ENCODE data around the gene MUC5AC. TPM values are rescaled to one million over a fixed set of nuclear protein-coding genes. Genes with fewer than 3 reads are reported as not detected.
"Not testable (repeated sequence)": the region's sequence is repeated elsewhere in the genome, so short reads cannot be mapped to it uniquely, and the experiment has no call there.

Gene MUC5AC
- polyA plus RNA-seq, 1 donor, result 0.37 TPM

- H3K27me3 ChIP-seq (ENCODE audit: control insufficient read depth, insufficient read depth, low read length), result no peaks in the 10 kb centered on the region
- WGBS (ENCODE audit: insufficient coverage, low lambda C conversion rate), result no CpG with 5 or more reads among the region's 32 CpGs
- H3K36me3 ChIP-seq (ENCODE audit: control insufficient read depth, insufficient read depth, low read length), result no peaks in the 10 kb centered on the region
- H3K4me3 ChIP-seq (ENCODE audit: low read length), result no peak overlapping the region
- no peak for DNase-seq
- no peak overlapping the region for H3K27ac ChIP-seq (ENCODE audit: low read length)
- no peaks in the 10 kb centered on the region for H3K9me3 ChIP-seq (ENCODE audit: control insufficient read depth, low read depth, low read length)
- no peaks in the 10 kb centered on the region for H3K4me1 ChIP-seq (ENCODE audit: control insufficient read depth, insufficient read depth, low read length)
Measured at GRCh38 chr11:1158681-1159487, 1.1 kb downstream of the MUC5AC start.

DNA sequence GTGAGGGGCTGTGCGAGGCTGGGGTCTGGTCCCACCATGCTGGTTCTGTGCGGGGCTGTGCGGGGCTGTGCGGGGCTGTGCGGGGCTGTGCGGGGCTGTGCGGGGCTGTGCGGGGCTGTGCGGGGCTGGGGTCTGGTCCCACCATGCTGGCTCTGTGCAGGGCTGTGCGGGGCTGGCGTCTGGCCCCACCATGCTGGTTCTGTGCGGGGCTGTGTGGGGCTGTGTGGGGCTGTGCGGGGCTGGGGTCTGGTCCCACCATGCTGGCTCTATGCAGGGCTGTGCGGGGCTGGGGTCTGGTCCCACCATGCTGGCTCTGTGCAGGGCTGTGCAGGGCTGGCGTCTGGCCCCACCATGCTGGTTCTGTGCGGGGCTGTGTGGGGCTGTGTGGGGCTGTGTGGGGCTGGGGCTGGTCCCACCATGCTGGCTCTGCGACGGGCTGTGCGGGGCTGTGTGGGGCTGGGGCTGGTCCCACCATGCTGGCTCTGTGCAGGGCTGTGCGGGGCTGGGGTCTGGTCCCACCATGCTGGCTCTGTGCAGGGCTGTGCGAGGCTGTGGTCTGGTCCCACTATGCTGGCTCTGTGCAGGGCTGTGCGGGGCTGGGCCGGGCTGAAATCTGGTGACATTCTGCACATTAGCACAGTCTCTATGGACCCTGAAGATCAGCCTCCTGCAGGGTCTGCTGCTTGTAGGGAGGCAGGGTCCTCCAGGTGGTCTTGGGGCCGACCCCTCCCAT is 1.9 kb downstream of the MUC5AC start:
- not testable (repeated sequence) for H3K9me3 ChIP-seq (ENCODE audit: control insufficient read depth, low read depth, low read length); H3K4me3 ChIP-seq (ENCODE audit: low read length); H3K27ac ChIP-seq (ENCODE audit: low read length); H3K36me3 ChIP-seq (ENCODE audit: control insufficient read depth, insufficient read depth, low read length); H3K4me1 ChIP-seq (ENCODE audit: control insufficient read depth, insufficient read depth, low read length); H3K27me3 ChIP-seq (ENCODE audit: control insufficient read depth, insufficient read depth, low read length); DNase-seq
- no CpG with 5 or more reads among the region's 24 CpGs for WGBS (ENCODE audit: insufficient coverage, low lambda C conversion rate)

GRCh38 chr11:1160231-1161101 is 2.7 kb downstream of the MUC5AC start:
- no peak for DNase-seq
- WGBS (ENCODE audit: insufficient coverage, low lambda C conversion rate), result no CpG with 5 or more reads among the region's 32 CpGs

DNA sequence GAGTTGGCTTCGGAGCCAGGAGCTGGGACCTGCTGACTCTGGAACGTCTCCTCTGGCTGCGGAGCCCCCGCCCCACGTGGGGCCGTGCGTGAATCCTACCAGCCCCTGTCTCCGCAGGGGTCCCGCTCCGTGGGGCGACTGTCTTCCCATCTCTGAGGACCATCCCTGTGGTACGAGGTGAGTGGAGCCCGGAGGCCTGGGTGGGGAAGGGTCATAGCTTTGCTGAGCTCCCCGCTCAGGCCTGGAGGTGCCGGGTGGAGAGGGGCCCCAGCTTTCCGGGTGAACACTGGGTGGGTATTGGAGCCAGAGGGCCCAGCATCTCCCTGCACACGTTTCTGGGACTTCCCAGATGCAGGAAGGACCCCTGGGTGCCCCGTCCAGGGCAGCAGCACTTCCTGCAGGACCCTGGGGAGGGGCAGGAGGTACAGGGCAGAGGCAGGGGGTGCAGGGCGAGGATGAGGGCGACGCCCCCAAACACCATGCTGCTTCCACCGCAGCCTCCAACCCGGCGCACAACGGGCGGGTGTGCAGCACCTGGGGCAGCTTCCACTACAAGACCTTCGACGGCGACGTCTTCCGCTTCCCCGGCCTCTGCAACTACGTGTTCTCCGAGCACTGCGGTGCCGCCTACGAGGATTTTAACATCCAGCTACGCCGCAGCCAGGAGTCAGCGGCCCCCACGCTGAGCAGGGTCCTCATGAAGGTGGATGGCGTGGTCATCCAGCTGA is 3.8 kb downstream of the MUC5AC start:
- H3K4me3 ChIP-seq (ENCODE audit: low read length), result no peak overlapping the region
- no CpG with 5 or more reads among the region's 42 CpGs for WGBS (ENCODE audit: insufficient coverage, low lambda C conversion rate)
- H3K4me1 ChIP-seq (ENCODE audit: control insufficient read depth, insufficient read depth, low read length), result peaks cover 11% of the 10 kb centered on the region
- no peak overlapping the region for H3K27ac ChIP-seq (ENCODE audit: low read length)
- H3K36me3 ChIP-seq (ENCODE audit: control insufficient read depth, insufficient read depth, low read length), result no peaks in the 10 kb centered on the region
- H3K9me3 ChIP-seq (ENCODE audit: control insufficient read depth, low read depth, low read length), result peaks cover 15% of the 10 kb centered on the region
- no peaks in the 10 kb centered on the region for H3K27me3 ChIP-seq (ENCODE audit: control insufficient read depth, insufficient read depth, low read length)
- DNase-seq, result no peak

More at GRCh38 chr11:1160231-1161101, 2.7 kb downstream of the MUC5AC start:
- no peaks in the 10 kb centered on the region for H3K36me3 ChIP-seq (ENCODE audit: control insufficient read depth, insufficient read depth, low read length)
- H3K27ac ChIP-seq (ENCODE audit: low read length), result no peak overlapping the region
- peaks cover 11% of the 10 kb centered on the region for H3K4me1 ChIP-seq (ENCODE audit: control insufficient read depth, insufficient read depth, low read length)
- peaks cover 12% of the 10 kb centered on the region for H3K9me3 ChIP-seq (ENCODE audit: control insufficient read depth, low read depth, low read length)
- no peaks in the 10 kb centered on the region for H3K27me3 ChIP-seq (ENCODE audit: control insufficient read depth, insufficient read depth, low read length)
- no peak overlapping the region for H3K4me3 ChIP-seq (ENCODE audit: low read length)

- no peaks in the 10 kb centered on the region for H3K27me3 ChIP-seq (ENCODE audit: control insufficient read depth, insufficient read depth, low read length)
- no peak overlapping the region for H3K27ac ChIP-seq (ENCODE audit: low read length)
- no peaks in the 10 kb centered on the region for H3K36me3 ChIP-seq (ENCODE audit: control insufficient read depth, insufficient read depth, low read length)
- H3K9me3 ChIP-seq (ENCODE audit: control insufficient read depth, low read depth, low read length), result peaks cover 15% of the 10 kb centered on the region
- WGBS (ENCODE audit: insufficient coverage, low lambda C conversion rate), result no CpG with 5 or more reads among the region's 21 CpGs
- no peak overlapping the region for H3K4me3 ChIP-seq (ENCODE audit: low read length)
- peaks cover 11% of the 10 kb centered on the region for H3K4me1 ChIP-seq (ENCODE audit: control insufficient read depth, insufficient read depth, low read length)
- DNase-seq, result no peak
Measured at GRCh38 chr11:1162138-1162475, 4.4 kb downstream of the MUC5AC start.

DNA sequence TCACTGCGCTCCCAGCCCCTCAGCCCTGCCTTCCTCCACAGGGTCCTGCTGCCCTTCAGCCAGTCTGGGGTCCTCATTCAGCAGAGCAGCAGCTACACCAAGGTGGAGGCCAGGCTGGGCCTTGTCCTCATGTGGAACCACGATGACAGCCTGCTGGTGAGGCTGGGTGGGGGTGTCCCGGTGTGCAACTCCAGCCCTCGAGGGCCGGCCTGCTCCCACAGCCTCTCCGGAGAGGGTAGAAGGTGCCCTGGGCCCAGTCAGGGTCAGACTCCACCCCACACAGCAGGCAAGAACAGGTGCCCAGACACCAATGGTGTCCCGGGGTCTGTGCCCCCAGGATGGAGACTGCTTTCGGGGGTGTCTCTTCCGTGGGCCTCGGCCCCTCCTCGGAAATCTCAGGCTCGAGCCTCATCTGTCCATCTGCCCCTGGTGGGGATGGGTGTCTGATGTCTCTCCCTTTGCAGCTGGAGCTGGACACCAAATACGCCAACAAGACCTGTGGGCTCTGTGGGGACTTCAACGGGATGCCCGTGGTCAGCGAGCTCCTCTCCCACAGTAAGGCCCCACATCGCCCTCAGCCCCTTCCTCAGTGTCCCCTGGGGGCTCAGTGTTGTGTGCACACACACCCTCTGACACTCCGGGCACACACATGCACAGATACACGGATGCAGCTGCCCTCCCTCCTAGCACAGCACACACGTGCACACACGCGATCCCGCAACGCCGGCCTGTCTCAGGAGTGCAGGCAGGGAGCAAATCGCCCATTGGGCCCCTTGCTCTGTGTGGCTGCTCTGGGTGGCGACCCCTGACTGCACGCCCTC is 4.9 kb downstream of the MUC5AC start:
- Histone ChIP-seq H3K27ac (ENCODE audit: low read length) (no peak overlapping the region), H3K4me1 (ENCODE audit: control insufficient read depth, insufficient read depth, low read length) (peaks cover 11% of the 10 kb centered on the region), H3K9me3 (ENCODE audit: control insufficient read depth, low read depth, low read length) (peaks cover 16% of the 10 kb centered on the region), H3K27me3 (ENCODE audit: control insufficient read depth, insufficient read depth, low read length) (no peaks in the 10 kb centered on the region), H3K4me3 (ENCODE audit: low read length) (no peak overlapping the region), H3K36me3 (ENCODE audit: control insufficient read depth, insufficient read depth, low read length) (no peaks in the 10 kb centered on the region)
- WGBS (ENCODE audit: insufficient coverage, low lambda C conversion rate), result no CpG with 5 or more reads among the region's 28 CpGs
- no peak for DNase-seq

DNA sequence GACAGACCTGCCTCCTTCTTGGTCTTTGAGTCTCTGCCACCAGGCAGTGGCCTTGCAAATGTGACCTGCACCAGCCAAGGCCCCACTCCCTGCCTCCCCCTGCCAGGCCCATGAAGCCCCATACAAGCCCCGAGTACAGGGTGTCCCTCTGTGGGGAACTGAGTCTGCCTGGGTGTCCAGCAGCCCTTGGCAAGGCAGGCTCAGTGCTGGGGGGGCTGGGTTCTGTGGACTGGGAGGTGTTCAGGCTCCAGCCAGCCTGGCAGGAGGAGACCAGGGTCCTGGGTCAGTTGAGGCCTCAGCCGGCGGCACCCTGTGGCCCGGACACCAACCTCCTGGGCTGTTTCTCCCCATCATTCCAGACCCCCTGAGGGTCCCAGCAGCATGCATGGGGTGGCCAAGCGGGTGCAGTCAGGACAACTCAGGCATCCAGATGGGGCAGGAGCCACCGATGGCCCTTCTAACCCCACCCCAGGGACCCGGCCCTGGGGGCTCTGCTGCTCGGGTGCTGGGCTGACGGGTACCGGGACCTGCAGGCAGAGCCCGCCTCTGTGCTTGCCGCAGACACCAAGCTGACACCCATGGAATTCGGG is 5.7 kb downstream of the MUC5AC start:
- peaks cover 11% of the 10 kb centered on the region for H3K4me1 ChIP-seq (ENCODE audit: control insufficient read depth, insufficient read depth, low read length)
- no peak for DNase-seq
- WGBS (ENCODE audit: insufficient coverage, low lambda C conversion rate), result no CpG with 5 or more reads among the region's 13 CpGs

GRCh38 chr11:1163911-1164735 is 6.4 kb downstream of the MUC5AC start:
- peak in 1 of 2 donors; percentile 35 for DNase-seq
- WGBS (ENCODE audit: insufficient coverage, low lambda C conversion rate), result no CpG with 5 or more reads among the region's 28 CpGs
- Histone ChIP-seq H3K9me3 (ENCODE audit: control insufficient read depth, low read depth, low read length) (peaks cover 31% of the 10 kb centered on the region), H3K36me3 (ENCODE audit: control insufficient read depth, insufficient read depth, low read length) (no peaks in the 10 kb centered on the region), H3K27ac (ENCODE audit: low read length) (no peak overlapping the region), H3K27me3 (ENCODE audit: control insufficient read depth, insufficient read depth, low read length) (no peaks in the 10 kb centered on the region), H3K4me1 (ENCODE audit: control insufficient read depth, insufficient read depth, low read length) (peaks cover 11% of the 10 kb centered on the region), H3K4me3 (ENCODE audit: low read length) (no peak overlapping the region)

More for the DNA sequence above, 5.7 kb downstream of the MUC5AC start:
- Histone ChIP-seq H3K36me3 (ENCODE audit: control insufficient read depth, insufficient read depth, low read length) (no peaks in the 10 kb centered on the region), H3K9me3 (ENCODE audit: control insufficient read depth, low read depth, low read length) (peaks cover 23% of the 10 kb centered on the region), H3K27ac (ENCODE audit: low read length) (no peak overlapping the region), H3K4me3 (ENCODE audit: low read length) (no peak overlapping the region), H3K27me3 (ENCODE audit: control insufficient read depth, insufficient read depth, low read length) (no peaks in the 10 kb centered on the region)

Measured in large intestine (tissue), 3 donors.